Activated CD4-positive, alpha-beta T cell treated with anti-CD3 and anti-CD28 coated beads for 48 hours (primary cell): ENCODE data around the gene STIL.

Experiments used
- DNase-seq: peaks from one replicate; pipeline ENCODE4 v3.0.0-alpha.2; 2020

The STIL gene

DNA sequence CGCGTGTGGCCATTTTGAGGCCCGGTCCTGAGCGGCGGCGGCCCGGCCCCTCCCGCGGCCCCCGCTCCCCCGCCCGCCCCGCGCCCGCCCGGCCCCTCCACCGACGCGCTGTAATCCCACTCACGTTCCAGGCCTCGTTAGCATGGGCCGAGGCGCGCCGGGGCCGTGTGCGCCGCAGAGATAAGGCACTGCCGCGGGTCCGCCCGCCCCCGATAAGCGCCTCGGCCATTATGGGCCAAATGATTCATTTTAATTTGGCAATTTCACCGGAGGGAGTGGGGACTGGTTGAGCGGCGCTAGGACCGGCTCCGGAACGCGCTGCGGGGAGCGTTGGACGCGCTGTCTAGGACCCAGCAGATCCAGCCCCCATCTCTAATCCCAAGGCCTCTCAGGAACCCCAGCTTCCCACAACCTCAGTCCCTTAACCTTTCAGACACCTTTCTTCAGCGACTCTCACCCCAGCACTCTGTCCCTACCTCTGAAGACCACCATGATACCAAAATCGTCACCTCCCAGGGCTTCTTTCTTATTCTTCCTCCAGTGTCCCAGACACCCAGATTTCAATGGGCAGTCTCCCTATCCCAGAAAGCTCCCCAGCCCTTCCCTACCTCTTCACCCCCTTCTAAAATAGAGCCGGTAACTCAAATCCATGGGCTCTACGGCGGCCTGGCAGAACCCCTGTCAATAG lies 81.6 kb downstream of the STIL start, which contains the start of gene TAL1:
Gene TAL1, minus strand, starts transcription at position 39 of the 688 bp plus-strand sequence. CDS start 6,337 bp downstream, outside the sequence.
- DNase-seq = no peak

DNA sequence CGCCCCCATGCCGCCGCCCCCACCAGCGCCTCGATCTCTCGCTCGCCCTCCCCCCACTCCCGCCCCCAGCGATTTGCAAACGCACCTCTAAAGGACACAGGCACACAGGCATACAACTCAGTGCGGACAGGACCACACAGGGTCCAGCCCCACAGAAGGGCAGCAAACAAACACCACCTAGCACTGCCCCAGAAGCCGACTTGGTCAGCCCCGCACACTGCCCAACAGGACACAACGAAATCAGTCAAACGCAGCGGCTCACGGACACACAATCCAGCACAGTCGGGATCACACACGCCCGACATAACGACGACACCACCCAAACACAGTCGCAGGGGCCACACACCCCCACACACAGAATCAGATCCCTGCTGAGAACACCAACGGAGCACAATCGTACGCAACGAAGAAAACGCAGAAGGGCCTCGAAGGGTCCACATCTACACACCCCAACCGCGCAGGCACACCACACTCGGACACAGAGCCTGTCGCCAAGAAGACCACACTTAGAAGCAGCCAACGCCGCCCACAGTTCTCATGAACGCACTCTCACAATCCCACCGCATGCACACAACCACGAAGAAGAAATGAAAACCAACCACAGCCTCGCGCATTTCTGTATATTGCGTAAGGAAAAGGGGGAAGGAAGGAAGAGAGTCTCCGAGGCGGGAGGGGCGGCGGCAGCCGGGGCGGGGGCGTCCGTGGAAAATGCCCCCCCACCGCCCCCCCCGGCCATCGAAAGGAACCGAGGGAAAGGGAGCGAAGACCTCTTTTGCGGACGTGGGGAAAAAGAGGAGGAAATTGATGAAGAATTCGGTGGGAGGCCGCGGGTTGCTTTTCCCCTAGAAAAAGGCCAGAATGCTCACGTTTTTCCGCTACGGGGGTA lies 82.4 kb downstream of the STIL start:
- peak; percentile 22 for DNase-seq

- DNase-seq = peak; percentile 35
Observed at GRCh38 chr1:47230692-47231300, 83.2 kb downstream of the STIL start.

- no peak for DNase-seq
Observed at GRCh38 chr1:47229886-47230691, 83.9 kb downstream of the STIL start.

DNA sequence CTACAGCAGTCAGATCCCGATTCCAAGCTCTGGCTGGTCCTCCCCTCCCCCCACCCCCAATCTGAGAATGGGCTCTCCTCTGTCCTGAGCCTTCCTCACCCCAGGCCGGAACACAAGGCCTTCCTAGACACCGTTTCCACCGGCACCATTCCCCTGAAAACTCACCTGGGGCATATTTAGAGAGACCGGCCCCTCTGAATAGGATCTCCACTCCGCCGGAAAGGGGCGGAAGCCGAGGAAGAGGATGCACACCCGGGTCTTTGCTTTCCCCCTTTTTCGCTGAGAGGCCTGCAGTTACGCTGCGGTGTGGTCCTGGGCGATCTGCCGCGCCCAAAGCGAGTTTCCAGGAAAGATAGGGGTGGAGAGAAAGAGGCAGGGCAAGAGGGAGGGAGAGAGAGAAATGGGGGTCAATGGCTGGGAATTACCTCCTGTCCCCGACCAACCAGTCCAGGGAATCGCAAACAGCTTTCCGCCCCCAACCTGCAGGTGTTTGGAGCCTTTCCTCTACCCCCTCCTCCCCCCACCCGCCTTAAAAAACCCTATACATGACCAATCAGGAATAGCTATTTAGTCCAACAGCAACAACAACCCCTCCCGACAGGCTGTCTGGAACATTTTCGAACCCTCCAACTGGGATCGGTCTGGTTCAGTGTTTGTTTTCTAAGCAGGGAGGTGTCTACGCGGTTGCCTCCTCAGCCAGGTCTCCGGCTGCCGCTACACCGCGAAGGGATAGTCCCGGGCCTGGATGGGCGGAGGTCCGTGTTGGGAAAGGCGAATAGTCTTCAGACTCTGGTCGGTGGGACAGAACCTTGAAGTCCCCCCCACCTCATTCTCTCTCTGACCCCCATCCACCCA lies 84.7 kb downstream of the STIL start:
- no peak for DNase-seq

DNA sequence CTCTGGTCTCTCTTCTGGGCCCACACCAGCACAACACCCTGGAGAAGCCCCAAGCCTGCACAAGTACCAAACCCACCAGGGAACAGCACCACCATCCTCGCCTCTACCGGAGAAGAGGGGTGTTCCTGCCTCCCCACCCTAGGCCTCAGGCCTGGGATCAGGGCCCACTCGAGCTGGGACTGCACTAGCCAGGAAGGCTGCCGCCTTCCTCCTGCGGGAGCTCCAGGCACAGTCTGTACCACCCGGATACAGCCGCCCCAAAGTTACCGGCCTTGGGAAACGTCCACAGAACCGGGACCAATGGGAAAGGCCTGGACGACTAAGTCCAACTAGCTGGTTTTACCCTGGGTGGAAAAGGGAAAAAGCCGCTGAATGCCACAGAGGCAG lies 85.3 kb downstream of the STIL start:
- no peak for DNase-seq

- no peak for DNase-seq
Observed at GRCh38 chr1:47227341-47228232, 86.4 kb downstream of the STIL start.

DNA sequence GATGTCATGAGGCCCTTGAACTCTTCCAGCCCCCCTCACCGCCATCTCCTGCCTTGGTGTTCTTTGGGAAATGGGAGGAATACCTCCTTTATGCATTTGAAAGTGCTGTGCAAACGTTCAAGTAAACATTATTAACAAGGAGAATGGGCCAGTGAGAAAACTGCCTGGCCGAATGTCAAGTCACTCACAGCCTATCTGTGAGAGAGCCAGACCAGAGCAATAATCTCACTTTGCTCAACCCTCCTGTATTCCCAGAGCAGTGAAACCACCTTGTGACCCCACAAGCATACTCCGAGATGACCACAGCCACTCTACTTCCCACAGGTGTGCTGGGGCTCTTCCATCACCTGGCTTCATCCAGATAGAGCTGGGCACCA lies 87.1 kb downstream of the STIL start:
- no peak for DNase-seq

DNA sequence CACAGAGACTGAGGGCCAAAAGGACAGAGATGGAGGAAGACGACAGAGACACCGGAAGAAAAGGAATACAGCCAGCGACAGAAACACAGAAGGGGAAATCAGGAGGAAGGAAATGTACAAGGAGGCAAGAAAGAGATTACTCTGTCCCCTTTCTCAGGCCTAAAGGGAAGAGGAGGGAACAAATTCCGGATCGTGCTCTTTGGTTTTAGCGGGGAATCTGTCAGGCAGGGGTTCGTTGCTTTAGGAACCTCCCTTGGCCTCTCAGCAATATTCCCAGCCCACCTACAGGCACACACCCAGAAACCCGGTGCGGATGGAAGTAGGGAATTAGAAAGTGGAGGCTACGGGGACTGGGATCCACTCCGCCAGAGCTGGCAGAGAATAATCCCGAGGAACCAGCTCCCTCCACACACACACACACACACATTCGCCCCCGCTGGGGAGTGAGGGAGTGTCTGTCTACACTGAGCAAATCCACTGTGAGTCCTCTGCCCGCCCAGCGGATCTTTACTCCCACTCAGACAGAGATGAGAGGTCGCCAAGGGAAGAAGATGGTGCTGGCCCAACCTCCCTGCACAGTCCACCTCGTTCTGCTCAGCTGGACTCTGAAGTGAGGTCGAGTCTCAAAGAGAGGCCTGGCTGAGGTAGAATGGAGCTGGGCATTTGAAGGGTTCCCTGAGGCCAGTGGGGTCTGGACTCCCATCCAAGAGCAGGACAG lies 87.7 kb downstream of the STIL start:
- no peak for DNase-seq

- DNase-seq = no peak
Observed at GRCh38 chr1:47225430-47226100, 88.4 kb downstream of the STIL start.

DNA sequence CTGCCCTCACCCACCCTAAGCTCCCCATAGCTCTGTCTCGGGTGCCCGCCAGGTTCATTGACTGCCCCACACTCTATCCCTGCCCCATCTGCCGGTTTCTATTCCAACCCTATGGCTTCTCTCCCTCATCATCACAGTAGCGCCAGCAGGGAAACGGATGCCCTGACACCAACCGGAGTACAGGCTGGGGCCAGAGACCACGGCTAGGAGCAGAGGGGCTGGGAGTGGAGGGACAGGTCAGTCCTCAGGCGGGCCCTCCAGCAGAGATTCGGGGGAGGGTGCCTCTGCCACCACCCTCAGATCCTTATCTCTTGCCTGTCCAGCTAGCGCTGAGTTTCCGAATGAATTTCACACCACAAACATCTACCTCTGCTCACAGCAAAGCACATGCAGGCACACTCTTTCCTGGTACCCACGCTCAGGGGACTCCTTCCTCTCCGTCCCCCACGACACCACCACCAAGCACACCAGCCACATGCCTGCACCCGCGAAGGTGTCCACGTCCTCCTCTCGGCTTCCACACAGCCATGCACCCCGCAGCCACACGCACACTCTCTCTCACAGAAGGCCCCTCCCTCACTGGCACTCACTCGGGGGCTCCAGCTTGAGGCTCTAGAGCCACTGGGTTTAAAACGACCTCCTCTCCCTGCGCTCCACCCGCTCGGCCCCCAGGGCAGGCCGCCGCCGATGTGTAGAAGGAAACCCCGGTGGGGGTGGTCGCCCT lies 89.1 kb downstream of the STIL start:
- no peak for DNase-seq

DNA sequence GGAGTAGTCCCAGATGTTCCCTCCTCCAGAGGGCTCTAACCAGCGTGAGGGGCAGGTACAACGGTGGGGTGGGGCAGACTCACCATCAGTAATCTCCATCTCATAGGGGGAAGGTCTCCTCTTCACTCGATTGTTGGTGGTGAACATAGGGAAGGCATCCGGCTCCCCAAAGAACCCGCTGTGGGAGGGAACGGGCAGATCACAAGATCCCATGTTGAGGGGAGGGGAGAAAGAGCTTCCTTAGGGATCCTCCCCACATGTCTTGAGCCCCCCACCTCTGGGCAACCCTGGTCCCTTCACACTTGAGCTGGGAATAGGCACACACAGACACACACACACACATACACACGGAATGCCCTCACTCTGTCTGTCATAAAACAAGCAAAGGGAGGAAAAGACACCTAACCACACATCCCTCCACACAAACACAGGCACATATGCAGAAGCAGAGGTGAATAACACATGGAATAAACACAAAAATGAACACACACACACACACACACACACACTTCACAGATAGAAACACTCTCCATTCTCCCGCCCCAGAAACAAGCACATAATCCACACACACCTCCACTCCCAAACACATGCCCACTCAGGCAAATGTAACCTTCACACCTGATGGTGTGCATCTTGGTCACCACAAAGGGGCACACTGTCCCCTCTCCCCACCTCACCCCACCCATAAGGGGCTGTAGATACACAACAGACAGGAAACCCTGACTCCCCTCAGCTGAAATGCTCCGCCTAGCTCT lies 89.8 kb downstream of the STIL start:
- DNase-seq = no peak

DNA sequence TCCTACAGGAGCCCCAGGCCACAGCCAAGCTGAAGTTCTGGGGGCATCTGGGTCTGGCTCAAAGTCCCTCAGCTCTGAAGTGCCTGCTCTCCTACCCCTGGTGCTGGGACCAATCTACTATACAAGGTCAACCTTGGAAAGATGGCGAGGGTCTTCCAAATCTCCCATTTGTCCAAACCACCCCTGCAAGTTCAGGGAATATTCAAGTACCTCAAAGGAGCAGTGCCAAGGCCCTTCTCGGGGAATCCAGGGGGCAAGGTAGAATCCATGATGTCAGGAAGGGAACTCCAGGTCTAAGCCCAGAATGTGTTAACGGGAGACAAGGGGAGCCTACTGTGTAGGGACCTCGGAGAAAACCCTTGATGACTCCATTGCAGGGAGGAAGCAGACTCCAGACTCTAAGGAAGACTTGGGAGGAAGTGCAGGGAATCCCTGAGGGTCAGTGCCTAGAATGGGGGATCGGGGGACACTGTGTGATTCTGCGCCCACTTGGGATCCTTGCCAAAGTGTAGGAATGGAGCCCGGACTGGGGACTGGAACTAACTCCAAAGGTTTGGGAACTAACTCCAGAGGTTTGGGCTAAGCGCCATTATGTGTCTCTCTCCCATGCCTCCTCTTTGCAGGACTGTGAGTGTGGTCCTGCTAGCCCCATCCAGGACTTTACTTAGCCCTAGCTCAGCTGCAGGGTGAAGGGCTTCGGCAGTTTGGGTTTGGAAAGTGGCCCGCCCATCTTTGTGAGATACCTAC lies 90.6 kb downstream of the STIL start:
- no peak for DNase-seq

DNA sequence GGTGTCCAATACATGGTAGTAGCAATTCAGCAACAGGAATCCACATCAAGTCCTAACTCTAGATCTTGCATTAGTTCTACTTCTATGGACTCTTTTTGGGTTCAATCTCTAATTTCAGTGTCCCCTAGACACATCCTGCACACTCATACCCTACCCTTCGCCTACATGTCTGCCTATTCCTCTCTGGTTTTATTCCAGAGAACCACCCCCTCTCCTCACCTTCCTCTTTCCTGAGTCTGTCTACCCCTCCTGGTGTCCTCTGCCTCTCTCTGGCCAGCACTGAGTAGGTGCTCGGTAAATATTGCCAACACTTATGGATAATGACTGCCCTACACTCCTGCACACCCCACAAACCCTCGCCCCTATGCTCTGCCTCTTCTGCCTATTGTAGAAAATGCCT lies 91.5 kb downstream of the STIL start:
- no peak for DNase-seq

- no peak for DNase-seq
Observed at GRCh38 chr1:47219590-47220220, 94.2 kb downstream of the STIL start.

- DNase-seq = no peak
Observed at GRCh38 chr1:47219001-47219400, 94.9 kb downstream of the STIL start.
